OCI-LY3 (cell line): ENCODE measurements around the gene SELENOH.

Source experiments
- H2AFZ ChIP-seq: fragments of 200-600, 300-600 bp; shearing (Covaris generic); 2 replicates; pipeline ENCODE4 v1.6.0; 2014; ENCODE audit warnings: antibody characterized with exemption, low read depth, low read length
- H3K27ac ChIP-seq: fragments of 200-600, 300-600 bp; sonication (generic); 2 replicates; pipeline ENCODE4 v1.5.1; 2014; ENCODE audit warnings: mild to moderate bottlenecking, low read length, moderate library complexity, mixed read lengths
- H3K27me3 ChIP-seq: fragments of 200-600, 300-600 bp; sonication (generic); 2 replicates; pipeline ENCODE4 v1.6.1; 2014; ENCODE audit warnings: low read depth, low read length, mixed read lengths
- H3K36me3 ChIP-seq: fragments of 200-600, 300-600 bp; sonication (generic); replicated peaks from 2 replicates; pipeline ENCODE3; 2014; ENCODE audit warnings: low read depth, low read length, mixed read lengths
- H3K4me1 ChIP-seq: fragments of 300-600, 200-600 bp; sonication (generic); 2 replicates; pipeline ENCODE4 v1.6.1; 2014; ENCODE audit warnings: low read length, mixed read lengths
- H3K4me2 ChIP-seq: fragments of 200-600, 300-600 bp; sonication (generic); 2 replicates; pipeline ENCODE4 v1.6.1; 2014; ENCODE audit warnings: low read length, mixed read lengths
- H3K4me3 ChIP-seq: fragments of 300-600, 200-600 bp; sonication (generic); 2 replicates; pipeline ENCODE4 v1.5.1; 2014; ENCODE audit warnings: antibody characterized with exemption, mild to moderate bottlenecking, low read length, moderate library complexity
- H3K79me2 ChIP-seq: fragments of 300-600, 200-600 bp; shearing (Covaris generic); 2 replicates; pipeline ENCODE4 v1.6.1; 2014; ENCODE audit warnings: mild to moderate bottlenecking, low read length, mixed read lengths
- H3K9ac ChIP-seq: fragments of 300-600, 200-600 bp; shearing (Covaris generic); 2 replicates; pipeline ENCODE4 v1.6.0; 2014; ENCODE audit warnings: mild to moderate bottlenecking, low read length, moderate library complexity
- H3K9me3 ChIP-seq: fragments of 200-600, 300-600 bp; shearing (Covaris generic); 2 replicates; pipeline ENCODE4 v1.6.1; 2014; ENCODE audit warnings: low read length, mixed read lengths; ENCODE audit not compliant: insufficient read depth
- H4K20me1 ChIP-seq: fragments of 200-600, 300-600 bp; sonication (generic); 2 replicates; pipeline ENCODE4 v1.6.1; 2016; ENCODE audit warnings: low read length, mixed read lengths; ENCODE audit not compliant: insufficient read depth
- CTCF ChIP-seq: fragments of 200-600, 300-600 bp; sonication (generic); IDR thresholded peaks from 2 replicates; pipeline ENCODE4 v1.5.1; 2014; ENCODE audit warnings: antibody characterized with exemption, low read length, low read depth
- EZH2phosphoT487 ChIP-seq: fragments of 200-600 bp; shearing (Covaris generic); IDR thresholded peaks from 2 replicates; pipeline ENCODE4 v1.6.1; 2018; ENCODE audit warnings: antibody characterized with exemption, mixed run types, low read depth

SELENOH gene

GRCh38 chr11:57776031-57776521 lies 34.8 kb downstream of the SELENOH start:
- Histone ChIP-seq H2AFZ (no peak overlapping the region), H3K4me1 (no peaks in the 10 kb centered on the region), H3K4me3 (no peak overlapping the region), H3K9ac (no peak overlapping the region), H4K20me1 (no peaks in the 10 kb centered on the region), H3K27me3 (no peaks in the 10 kb centered on the region), H3K36me3 (no peaks in the 10 kb centered on the region), H3K9me3 (no peaks in the 10 kb centered on the region), H3K79me2 (no peaks in the 10 kb centered on the region), H3K27ac (no peak overlapping the region), H3K4me2 (no peak overlapping the region)
- no peak for TF ChIP-seq EZH2phosphoT487
- TF ChIP-seq CTCF = no peak

GRCh38 chr11:57776577-57777210 lies 35.4 kb downstream of the SELENOH start:
- no peak overlapping the region for H3K4me3 ChIP-seq
- H3K9ac ChIP-seq = no peak overlapping the region
- H3K36me3 ChIP-seq = no peaks in the 10 kb centered on the region
- no peaks in the 10 kb centered on the region for H3K4me1 ChIP-seq
- H3K79me2 ChIP-seq = no peaks in the 10 kb centered on the region
- no peaks in the 10 kb centered on the region for H4K20me1 ChIP-seq
- H3K9me3 ChIP-seq = no peaks in the 10 kb centered on the region
- no peak overlapping the region for H3K4me2 ChIP-seq
- TF ChIP-seq EZH2phosphoT487 = no peak
- no peak for TF ChIP-seq CTCF
- H3K27me3 ChIP-seq = no peaks in the 10 kb centered on the region
- no peak overlapping the region for H3K27ac ChIP-seq
- H2AFZ ChIP-seq = no peak overlapping the region

- H3K27me3 ChIP-seq = no peaks in the 10 kb centered on the region
- H3K79me2 ChIP-seq = no peaks in the 10 kb centered on the region
- H4K20me1 ChIP-seq = no peaks in the 10 kb centered on the region
- H3K36me3 ChIP-seq = no peaks in the 10 kb centered on the region
- no peak overlapping the region for H3K9ac ChIP-seq
- H3K4me2 ChIP-seq = no peak overlapping the region
- H3K27ac ChIP-seq = no peak overlapping the region
- no peaks in the 10 kb centered on the region for H3K9me3 ChIP-seq
- H3K4me1 ChIP-seq = no peaks in the 10 kb centered on the region
- TF ChIP-seq CTCF (no peak), EZH2phosphoT487 (no peak)
- no peak overlapping the region for H3K4me3 ChIP-seq
- no peak overlapping the region for H2AFZ ChIP-seq
These were observed 36.7 kb downstream of the SELENOH start for GRCh38 chr11:57777969-57778317.

GRCh38 chr11:57778318-57779037 lies 37.2 kb downstream of the SELENOH start:
- Histone ChIP-seq H3K4me1 (no peaks in the 10 kb centered on the region), H3K9ac (no peak overlapping the region)

More at GRCh38 chr11:57778318-57779037, 37.2 kb downstream of the SELENOH start:
- H3K27me3 ChIP-seq = no peaks in the 10 kb centered on the region
- H3K4me3 ChIP-seq = no peak overlapping the region
- no peak for TF ChIP-seq CTCF
- no peak for TF ChIP-seq EZH2phosphoT487
- H3K79me2 ChIP-seq = no peaks in the 10 kb centered on the region
- H3K36me3 ChIP-seq = no peaks in the 10 kb centered on the region
- H2AFZ ChIP-seq = no peak overlapping the region
- no peaks in the 10 kb centered on the region for H4K20me1 ChIP-seq
- H3K9me3 ChIP-seq = no peaks in the 10 kb centered on the region
- no peak overlapping the region for H3K4me2 ChIP-seq
- no peak overlapping the region for H3K27ac ChIP-seq
